Stimulated activated CD8-positive, alpha-beta memory T cell treated with anti-CD3 and anti-CD28 coated beads, Interleukin-2, amount 100 ng/mL, for 48 hours (primary cell): ENCODE data around the gene REC8.
A peak's percentile ranks its signal among the peaks of the same experiment; 100 is the strongest.

Source experiments
- DNase-seq, 2 donors: peaks; one replicate each; pipeline ENCODE4 v3.0.0-alpha.2; 2020; ENCODE audit warnings: low read depth in 2 of 2

The REC8 gene

DNA sequence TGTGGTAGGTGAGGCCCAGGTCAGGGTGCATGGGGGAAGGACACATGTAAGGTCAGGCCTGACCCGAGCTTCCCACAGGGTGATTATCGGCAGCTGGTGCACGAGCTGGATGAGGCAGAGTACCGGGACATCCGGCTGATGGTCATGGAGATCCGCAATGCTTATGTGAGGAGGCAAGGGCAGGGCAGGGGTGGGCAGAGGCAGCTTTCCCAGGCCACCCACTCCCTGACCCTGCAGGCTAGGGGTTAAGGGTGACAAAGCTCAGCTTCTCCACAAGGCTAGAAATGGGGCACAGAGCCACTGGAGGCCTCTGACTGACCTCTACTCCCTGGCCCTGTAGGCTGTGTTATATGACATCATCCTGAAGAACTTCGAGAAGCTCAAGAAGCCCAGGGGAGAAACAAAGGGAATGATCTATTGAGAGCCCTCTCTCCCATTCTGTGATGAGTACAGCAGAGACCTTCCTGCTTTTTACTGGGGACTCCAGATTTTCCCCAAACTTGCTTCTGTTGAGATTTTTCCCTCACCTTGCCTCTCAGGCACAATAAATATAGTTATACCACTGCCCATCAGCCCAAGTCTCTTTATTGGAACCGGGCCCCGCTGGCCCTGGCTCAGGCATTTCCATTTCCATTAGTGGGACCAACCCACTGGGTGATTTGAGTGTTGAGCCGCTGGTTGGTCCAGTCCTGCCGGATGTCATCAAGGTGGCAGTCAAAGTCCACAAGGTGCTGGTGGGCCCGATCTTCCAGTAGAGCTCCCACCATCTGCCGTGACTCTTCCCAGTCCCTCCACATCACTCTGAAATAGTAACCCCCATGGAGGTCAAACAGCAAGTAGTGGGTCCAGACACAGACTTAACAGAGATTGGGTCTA is 33.2 kb upstream of the REC8 start:
- DNase-seq = no peak

DNA sequence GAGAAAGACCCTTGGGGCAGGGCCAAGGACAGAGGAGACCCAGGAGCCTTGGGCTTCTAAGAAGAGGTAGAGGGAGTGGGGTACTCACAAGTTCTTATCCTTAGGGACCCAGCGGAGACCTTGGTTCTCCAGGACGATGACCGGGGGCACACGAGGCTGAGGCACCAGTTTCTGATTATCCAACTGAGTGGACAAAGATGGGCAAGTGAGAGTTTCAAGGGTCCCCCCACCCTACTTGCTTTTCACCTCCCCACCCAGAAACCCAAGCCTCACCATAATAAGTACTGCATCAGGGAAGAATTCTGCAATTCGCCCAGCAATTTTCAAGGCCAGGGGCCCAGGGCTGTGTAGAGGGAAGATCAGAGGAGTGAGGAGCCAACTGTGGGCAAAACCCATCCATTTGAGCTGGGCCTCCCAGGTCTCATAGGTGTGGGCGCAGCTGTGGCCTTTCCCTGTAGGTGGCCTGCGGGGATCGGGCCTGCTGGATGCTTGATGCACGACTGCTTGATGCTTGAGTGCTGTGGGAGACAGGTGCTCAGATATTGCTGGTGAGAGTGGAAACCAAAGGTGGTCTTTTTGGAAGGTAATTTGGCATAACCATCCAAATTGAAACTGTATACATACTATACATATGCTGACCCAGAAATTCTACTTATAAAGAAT is 32.5 kb upstream of the REC8 start:
- no peak for DNase-seq

DNA sequence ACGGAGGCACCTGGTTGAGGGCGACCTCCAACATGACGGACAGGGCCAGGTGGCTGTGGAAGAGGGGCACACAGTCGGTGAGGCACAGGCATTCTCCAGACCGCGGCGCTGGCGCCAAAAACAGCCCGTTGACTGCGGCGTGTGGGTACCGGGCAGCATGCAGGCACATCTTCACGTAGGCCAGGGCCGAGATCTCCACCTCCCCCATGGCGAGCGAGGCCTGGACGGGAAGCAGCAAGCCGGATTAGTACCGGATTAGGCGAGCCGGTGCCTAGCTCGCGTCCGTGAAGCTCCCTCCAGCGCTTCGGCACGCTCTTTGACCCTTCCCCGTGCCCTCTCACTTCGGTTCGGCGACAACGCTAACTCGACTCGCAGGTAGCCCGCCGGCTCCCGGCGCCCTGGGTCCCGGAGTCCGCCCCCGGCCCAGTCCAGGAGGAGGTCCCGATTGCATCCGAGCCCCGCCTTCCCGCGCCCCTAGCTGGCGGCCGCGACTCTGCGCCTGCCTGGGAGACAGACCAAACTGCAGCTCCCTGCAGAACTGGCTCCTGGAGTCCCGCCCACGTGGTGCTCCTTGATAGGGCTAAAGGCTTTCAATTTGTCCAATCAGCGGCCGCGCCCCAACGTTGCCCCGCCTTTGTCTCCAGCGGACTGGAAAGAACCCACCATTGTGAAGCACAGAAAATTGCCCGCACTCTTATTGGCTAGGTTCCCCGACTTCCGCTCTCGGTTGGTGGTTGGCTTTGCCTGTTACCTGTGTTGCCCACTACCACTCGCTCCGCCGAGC is 30.6 kb upstream of the REC8 start, which contains the start of gene EMC9:
Gene EMC9, minus strand, starts transcription at position 495 of the 784 bp plus-strand sequence. Its CDS starts 287 bp downstream, at position 208.
- DNase-seq = peak; percentile 100

DNA sequence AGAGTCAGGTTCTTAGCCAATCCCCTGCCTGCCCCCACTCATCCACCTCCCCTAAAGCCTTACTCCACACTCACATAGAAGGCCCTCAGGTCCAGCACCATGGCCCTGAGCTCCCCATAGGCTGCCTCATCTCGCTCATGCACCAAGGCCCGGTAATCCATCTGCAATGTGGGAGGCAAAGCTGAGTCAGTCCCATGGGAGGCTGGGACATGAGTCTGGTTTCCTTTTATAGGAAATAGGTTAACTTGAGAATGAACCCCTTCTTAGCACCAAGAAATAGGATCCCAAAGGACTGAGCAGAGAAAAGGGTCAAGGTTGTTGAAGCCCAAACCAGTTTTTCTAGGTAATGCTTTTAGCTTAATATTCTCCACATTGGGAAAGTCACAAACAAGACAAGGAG is 28.4 kb upstream of the REC8 start:
- no peak for DNase-seq

DNA sequence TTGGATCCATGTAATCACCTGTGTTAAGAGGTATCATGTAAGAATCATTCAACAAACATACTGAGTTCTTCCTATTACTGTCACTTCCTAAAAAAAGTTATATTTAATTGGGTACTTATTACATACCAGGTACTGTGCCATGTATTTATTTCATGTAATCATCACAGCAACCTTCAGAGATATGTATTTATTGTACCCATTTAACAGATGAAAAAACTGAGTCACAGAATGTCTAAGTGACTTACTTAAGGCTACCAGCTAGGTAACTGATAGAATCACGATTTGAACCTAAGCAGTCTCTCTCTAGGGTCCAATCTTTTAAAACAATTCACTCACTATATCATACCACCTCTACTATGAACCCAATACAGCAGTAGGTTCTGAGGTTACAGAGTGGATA is 27.4 kb upstream of the REC8 start:
- DNase-seq = no peak

DNA sequence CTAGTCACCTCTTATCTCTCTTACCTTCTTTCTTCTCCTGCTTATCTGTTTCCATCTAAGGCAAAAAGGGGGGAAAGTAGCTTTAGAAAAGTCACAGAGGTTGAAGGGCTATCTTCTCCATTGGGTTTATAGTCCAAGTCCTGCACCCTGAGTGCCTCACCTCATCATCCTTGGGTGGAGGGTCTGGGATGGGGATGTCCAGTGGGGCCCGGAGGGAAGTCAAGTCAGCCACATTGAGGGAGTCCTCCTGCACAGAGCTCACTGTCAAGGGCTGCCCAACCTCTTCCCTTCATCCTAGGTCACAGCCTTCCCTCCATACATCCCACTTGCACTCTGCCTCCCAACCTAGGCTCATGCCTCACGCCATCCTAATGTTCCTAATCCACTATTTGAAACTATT is 26.7 kb upstream of the REC8 start:
- DNase-seq = no peak

DNA sequence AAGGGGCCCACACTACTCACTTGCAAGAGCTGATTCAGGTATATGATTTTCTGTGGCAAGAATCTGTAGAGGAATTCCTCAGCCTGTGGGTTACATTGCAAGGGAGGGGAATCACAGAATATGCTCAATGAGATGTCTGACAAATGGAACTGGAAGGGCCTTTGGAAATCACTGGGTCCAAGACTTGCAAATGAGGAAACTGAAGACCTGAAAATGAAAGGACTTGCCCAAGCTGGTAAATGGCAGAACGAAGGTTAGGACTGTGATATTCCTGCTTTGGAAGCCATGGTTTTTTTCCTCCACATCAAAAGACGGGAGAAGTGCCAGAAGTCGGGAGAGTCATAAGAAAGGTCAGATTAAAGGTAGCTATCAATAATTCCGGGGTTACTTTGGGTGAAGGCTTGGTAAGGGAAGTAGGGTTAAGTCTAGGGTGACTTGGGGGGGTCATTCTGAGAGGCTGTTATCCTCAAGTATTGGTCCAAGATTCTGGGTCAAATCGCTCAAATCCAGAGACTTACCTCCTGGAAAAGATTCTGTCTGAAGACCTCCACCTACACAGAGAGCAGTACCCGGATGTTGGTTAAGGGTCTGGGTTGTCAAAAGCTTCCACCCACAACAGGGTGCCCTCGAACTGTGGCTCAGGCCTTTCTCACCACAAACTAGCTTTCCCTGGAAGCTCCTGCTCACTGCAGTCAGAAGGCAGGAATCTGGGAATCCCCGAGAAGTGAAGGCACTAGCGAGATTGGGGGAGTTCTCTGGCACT is 26.0 kb upstream of the REC8 start:
- no peak for DNase-seq

DNA sequence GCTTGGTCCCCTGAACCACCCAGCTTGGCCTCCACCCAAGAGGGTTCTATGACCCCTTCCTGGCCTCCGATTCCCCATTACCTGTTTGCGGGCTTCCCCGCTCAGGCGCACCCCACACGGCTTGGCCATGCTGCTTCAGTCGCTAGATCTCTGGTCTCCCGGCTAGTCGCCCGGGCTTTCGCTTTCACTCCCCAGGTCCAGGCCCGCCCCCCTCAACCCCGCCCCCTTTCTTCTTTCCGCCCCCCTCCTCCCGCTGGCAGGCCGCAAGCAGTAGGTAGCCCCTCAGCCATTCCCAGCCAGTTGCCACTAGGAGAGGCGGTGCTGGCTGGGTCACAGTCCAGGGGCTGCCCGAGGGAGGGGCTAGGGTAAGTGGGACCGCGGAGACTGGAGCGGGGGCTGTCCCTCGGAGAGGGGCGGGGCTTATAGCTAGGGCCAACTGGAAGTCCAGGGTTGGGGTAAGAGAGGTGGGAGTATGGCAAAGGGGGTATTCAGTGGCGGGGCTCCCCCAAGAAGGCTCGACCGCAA is 25.4 kb upstream of the REC8 start, which contains the start of gene PSME2:
Gene PSME2, minus strand, starts transcription at position 158 of the 525 bp plus-strand sequence. Its CDS starts 29 bp downstream, at position 129.
- peak; percentile 89 to 90 for DNase-seq

DNA sequence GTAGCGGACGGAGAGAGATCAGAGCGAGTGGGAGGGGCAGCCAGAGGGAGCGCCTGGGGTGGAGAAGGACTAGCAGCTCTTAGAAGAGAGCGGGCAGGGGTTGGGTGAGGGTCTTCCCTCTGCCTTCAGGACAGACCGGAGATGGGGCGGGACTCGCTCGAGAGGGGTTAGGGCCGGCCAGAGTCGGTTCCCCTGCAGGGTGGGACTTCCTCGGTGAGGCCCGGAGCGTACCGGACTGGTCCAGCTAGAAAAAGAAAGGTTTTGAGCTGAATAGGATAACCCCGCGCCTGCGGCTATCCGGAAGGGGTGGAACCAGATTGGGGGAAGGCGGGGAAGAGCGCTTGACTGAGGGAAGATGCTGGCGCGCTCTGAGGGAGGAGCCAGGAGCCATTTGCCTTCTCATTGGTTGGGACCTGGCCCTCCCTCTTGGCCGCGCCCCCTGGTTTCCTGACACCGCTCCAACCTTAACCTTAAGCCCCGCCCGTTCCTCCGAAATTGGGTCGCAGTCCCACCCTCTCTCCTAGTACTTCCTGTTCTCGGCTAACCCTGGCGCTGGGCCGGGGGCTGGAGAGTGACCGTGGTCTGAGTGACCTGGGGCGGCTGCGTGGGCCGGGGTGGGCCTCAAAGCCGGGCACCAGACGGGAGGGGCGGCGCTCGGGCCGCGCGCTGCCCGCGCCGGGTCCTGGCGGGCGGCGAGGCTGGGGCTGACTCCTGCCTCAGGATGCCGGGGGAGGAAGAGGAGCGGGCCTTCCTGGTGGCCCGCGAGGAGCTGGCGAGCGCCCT is 24.7 kb upstream of the REC8 start, which contains the start of gene RNF31:
Gene RNF31, plus strand, starts transcription at position 521 of the 783 bp plus-strand sequence. Its CDS starts 201 bp downstream, at position 722.
- DNase-seq = peak; percentile 96 to 97

DNA sequence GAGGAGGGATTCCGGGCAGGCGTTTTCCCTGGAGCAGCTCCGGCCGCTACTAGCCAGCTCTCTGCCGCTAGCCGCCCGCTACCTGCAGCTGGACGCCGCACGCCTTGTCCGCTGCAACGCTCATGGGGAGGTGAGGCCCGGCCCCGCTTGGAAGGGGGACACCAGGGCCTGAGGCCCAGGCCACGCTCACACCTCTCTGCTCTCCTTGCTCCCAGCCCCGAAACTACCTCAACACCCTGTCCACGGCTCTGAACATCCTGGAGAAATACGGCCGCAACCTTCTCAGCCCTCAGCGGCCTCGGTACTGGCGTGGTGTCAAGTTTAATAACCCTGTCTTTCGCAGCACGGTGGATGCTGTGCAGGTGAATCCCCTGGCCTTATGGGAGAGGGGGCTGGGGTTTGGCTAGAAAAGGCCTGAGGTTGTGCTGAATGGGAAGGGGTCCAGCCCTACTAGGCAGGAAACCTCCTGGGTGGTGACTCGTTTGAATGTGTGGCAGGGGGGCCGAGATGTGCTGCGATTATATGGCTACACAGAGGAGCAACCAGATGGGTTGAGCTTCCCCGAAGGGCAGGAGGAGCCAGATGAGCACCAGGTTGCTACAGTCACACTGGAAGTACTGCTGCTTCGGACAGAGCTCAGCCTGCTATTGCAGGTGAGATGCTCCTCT is 24.0 kb upstream of the REC8 start:
- no peak for DNase-seq

DNA sequence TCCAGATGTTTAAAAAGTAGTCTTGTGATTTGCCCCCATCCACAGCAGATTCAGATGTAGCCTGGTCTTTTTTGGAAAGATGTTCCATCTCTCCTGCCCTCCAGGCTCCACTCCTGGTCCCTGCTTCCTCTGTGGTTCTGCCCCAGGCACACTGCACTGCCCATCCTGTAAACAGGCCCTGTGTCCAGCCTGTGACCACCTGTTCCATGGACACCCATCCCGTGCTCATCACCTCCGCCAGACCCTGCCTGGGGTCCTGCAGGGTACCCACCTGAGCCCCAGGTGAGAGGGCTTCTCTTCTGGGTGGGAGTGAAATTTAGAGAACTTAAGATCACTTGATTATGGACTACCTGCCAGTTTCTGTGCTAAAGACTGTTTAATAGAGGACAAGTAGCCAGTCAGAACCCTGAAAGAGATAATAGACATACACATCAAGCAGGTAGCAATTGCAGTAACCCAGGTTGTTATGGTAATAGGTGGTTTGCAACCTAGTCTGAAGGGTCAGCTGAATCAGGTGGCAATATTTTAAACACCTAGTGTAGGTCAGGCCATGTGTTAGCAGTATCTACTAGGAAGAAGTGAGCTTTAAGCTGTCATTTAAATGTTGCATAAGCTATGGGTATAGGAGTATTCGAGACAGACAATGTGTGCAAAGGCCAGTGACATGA is 22.4 kb upstream of the REC8 start:
- no peak for DNase-seq

DNA sequence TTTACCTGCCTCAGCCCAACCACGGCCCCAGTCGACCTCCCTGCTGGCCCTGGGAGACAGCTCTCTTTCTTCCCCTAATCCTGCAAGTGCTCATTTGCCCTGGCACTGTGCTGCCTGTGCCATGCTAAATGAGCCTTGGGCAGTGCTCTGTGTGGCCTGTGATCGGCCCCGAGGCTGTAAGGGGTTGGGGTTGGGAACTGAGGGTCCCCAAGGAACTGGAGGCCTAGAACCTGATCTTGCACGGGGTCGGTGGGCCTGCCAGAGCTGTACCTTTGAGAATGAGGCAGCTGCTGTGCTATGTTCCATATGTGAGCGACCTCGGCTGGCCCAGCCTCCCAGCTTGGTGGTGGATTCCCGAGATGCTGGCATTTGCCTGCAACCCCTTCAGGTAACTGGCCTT is 21.8 kb upstream of the REC8 start:
- DNase-seq = no peak

DNA sequence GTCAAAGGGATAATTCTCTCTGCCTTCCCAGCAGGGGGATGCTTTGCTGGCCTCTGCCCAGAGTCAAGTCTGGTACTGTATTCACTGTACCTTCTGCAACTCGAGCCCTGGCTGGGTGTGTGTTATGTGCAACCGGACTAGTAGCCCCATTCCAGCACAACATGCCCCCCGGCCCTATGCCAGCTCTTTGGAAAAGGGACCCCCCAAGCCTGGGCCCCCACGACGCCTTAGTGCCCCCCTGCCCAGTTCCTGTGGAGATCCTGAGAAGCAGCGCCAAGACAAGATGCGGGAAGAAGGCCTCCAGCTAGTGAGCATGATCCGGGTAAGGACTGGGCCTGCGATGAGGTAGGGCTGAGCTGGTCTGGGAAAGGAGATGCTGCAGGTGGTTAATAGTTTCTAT is 21.3 kb upstream of the REC8 start:
- no peak for DNase-seq

DNA sequence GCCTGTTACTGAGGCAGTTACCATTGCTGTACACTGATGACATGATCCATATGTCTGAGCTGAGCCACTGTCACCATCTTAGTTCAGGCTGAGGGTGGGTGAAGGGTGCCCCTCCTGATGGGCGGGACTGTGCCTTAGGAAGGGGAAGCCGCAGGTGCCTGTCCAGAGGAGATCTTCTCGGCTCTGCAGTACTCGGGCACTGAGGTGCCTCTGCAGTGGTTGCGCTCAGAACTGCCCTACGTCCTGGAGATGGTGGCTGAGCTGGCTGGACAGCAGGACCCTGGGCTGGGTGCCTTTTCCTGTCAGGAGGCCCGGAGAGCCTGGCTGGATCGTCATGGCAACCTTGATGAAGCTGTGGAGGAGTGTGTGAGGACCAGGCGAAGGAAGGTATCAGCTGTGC is 20.9 kb upstream of the REC8 start:
- DNase-seq = no peak

DNA sequence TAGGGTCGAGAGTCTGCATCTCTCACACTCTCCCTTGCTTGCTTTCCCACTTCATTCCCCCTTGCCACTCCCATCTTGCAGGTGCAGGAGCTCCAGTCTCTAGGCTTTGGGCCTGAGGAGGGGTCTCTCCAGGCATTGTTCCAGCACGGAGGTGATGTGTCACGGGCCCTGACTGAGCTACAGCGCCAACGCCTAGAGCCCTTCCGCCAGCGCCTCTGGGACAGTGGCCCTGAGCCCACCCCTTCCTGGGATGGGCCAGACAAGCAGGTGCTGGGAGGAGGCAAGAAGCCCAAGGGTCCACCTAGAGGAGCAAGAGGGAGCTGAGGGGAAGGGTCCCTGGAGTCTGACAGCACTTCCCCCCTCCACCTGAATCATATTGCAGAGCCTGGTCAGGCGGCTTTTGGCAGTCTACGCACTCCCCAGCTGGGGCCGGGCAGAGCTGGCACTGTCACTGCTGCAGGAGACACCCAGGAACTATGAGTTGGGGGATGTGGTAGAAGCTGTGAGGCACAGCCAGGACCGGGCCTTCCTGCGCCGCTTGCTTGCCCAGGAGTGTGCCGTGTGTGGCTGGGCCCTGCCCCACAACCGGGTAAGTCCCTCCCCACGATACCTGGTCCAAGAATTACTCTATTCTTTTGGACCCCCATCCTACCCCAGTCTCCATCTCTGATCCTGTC is 20.3 kb upstream of the REC8 start:
- DNase-seq = no peak

DNA sequence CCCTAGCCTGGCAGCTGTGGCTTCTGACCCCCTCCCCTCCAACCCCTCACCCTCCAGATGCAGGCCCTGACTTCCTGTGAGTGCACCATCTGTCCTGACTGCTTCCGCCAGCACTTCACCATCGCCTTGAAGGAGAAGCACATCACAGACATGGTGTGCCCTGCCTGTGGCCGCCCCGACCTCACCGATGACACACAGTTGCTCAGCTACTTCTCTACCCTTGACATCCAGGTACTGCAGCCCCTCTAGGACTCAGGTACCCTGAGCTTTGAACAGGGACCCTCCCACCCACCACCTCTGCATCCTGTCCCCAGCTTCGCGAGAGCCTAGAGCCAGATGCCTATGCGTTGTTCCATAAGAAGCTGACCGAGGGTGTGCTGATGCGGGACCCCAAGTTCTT is 16.8 kb upstream of the REC8 start:
- DNase-seq = no peak

DNA sequence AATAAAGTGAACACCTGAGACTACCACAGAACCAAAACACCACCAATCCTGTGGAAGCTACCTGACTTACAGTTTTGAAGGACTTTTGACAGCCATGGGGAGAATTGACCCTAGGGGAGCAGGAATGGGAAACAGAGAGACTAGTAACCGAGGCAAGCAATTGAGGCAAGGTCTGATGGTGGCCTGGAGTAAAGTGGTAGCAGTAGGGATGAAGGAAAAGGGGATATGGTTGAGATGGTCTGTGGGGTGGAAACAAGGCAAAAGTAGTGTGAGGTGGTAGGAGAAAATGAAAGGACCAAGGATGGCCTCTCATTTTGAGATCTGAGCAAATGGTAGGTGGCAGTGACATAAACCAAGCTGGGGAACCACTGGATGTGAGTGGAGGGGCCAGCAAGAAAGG is 15.0 kb upstream of the REC8 start:
- DNase-seq = no peak

DNA sequence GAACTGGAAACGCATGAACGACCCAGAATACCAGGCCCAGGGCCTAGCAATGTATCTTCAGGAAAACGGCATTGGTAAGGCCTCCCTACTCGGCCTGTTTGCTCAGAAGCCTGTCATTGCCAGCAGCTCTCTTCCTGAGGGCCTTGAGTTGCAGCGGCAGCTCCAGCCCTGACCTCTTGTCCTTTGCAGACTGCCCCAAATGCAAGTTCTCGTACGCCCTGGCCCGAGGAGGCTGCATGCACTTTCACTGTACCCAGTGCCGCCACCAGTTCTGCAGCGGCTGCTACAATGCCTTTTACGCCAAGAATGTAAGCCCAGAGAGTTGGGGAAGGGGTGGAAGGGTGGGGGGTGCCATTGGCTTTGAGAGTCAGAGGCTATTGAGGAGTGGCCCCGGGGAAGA is 14.5 kb upstream of the REC8 start:
- no peak for DNase-seq
